ENCODE measurements around the gene ZNF256. TPM values are rescaled to one million over a fixed set of nuclear protein-coding genes. Genes with fewer than 3 reads are reported as not detected.

The ZNF256 gene
- total RNA-seq, 4 donors from 2014 or later: 4.2 to 8.6 (median 5.2) TPM

GRCh38 chr19:57964761-57965160, 17.3 kb upstream of the ZNF256 start:
- peaks cover 0 to 100% (median 7%) of the 10 kb centered on the region in 3 donors for H3K9me3 ChIP-seq
- H3K4me3 ChIP-seq: no peak overlapping the region
- H3K4me1 ChIP-seq: no peaks in the 10 kb centered on the region
- no peaks in the 10 kb centered on the region for H3K27me3 ChIP-seq
- TF ChIP-seq POLR2AphosphoS5 (IDR thresholded peaks at IDR 0.05): no peak
- no peak for TF ChIP-seq POLR2A (IDR thresholded peaks at IDR 0.05)
- TF ChIP-seq CTCF (IDR thresholded peaks at IDR 0.05): no peak
- no peak for TF ChIP-seq EP300 (IDR thresholded peaks at IDR 0.05)
- peaks cover 0 to 74% of the 10 kb centered on the region in 2 donors for H3K36me3 ChIP-seq
- WGBS, 2 donors (ENCODE audit: low coverage in 1 of 2): 93 to 96% methylated on average over 7 to 8 of the region's 8 CpGs
- H3K27ac ChIP-seq: no peak overlapping the region
- ATAC-seq: no peak

- no peak overlapping the region for H3K4me3 ChIP-seq
- 45 to 78% methylated on average over 1 of the region's 1 CpG for WGBS, 2 donors (ENCODE audit: low coverage in 1 of 2)
- no peak overlapping the region for H3K27ac ChIP-seq
- H3K4me1 ChIP-seq: no peaks in the 10 kb centered on the region
- ATAC-seq: no peak
- peaks cover 0 to 63% of the 10 kb centered on the region in 2 donors for H3K36me3 ChIP-seq
- no peak for TF ChIP-seq CTCF (IDR thresholded peaks at IDR 0.05)
- no peak for TF ChIP-seq POLR2A (IDR thresholded peaks at IDR 0.05)
- H3K27me3 ChIP-seq: no peaks in the 10 kb centered on the region
- peaks cover 0 to 100% (median 5%) of the 10 kb centered on the region in 3 donors for H3K9me3 ChIP-seq
These were observed 14.3 kb upstream of the ZNF256 start for GRCh38 chr19:57961785-57962184.

GRCh38 chr19:57954996-57955395, 7.5 kb upstream of the ZNF256 start:
- peaks cover 0 to 14% of the 10 kb centered on the region in 2 donors for H3K36me3 ChIP-seq
- H3K27me3 ChIP-seq: no peaks in the 10 kb centered on the region
- peaks cover 0 to 90% (median 0%) of the 10 kb centered on the region in 3 donors for H3K9me3 ChIP-seq
- H3K4me3 ChIP-seq: no peak overlapping the region
- H3K4me1 ChIP-seq: no peaks in the 10 kb centered on the region
- 90% methylated on average over 2 to 3 of the region's 4 CpGs for WGBS, 2 donors (ENCODE audit: low coverage in 1 of 2)
- no peak for ATAC-seq
- TF ChIP-seq POLR2AphosphoS5 (IDR thresholded peaks at IDR 0.05) (no peak), CTCF (IDR thresholded peaks at IDR 0.05) (no peak), POLR2A (IDR thresholded peaks at IDR 0.05) (no peak), EP300 (IDR thresholded peaks at IDR 0.05) (no peak)
- no peak overlapping the region for H3K27ac ChIP-seq

GRCh38 chr19:57949702-57950101, 2.2 kb upstream of the ZNF256 start:
- WGBS, 2 donors (ENCODE audit: low coverage in 1 of 2): 92 to 100% methylated on average over 1 to 4 of the region's 12 CpGs
- no peak overlapping the region for H3K4me3 ChIP-seq
- H3K27ac ChIP-seq: no peak overlapping the region
- peaks cover 0 to 13% of the 10 kb centered on the region in 2 donors for H3K36me3 ChIP-seq
- H3K9me3 ChIP-seq: peaks cover 0 to 67% (median 0%) of the 10 kb centered on the region in 3 donors
- ATAC-seq: no peak
- TF ChIP-seq CTCF (IDR thresholded peaks at IDR 0.05) (no peak), POLR2AphosphoS5 (IDR thresholded peaks at IDR 0.05) (no peak)
- H3K4me1 ChIP-seq: peaks cover 2 to 27% (median 9%) of the 10 kb centered on the region in 3 donors
- H3K27me3 ChIP-seq: no peaks in the 10 kb centered on the region

- ATAC-seq: no peak
- Histone ChIP-seq H3K4me3 (no peak overlapping the region), H3K27ac (no peak overlapping the region), H3K27me3 (no peaks in the 10 kb centered on the region), H3K4me1 (peaks cover 2 to 27% (median 9%) of the 10 kb centered on the region in 3 donors), H3K36me3 (peaks cover 0 to 17% of the 10 kb centered on the region in 2 donors), H3K9me3 (peaks cover 0 to 67% (median 0%) of the 10 kb centered on the region in 3 donors)
- TF ChIP-seq POLR2A (IDR thresholded peaks at IDR 0.05): no peak
- no peak for TF ChIP-seq CTCF (IDR thresholded peaks at IDR 0.05)
- TF ChIP-seq EP300 (IDR thresholded peaks at IDR 0.05): no peak
- TF ChIP-seq POLR2AphosphoS5 (IDR thresholded peaks at IDR 0.05): no peak
- WGBS, 2 donors (ENCODE audit: low coverage in 1 of 2): 71 to 90% methylated on average over 6 of the region's 24 CpGs
These were observed 1.8 kb upstream of the ZNF256 start for GRCh38 chr19:57949296-57949695.

Measured in gastroesophageal sphincter (tissue), 4 donors.